Colonic mucosa (tissue), 4 donors: ENCODE results near the gene PAOX. TPM values are rescaled to one million over a fixed set of nuclear protein-coding genes. Genes with fewer than 3 reads are reported as not detected.

Experiments
- DNase-seq: peaks from one replicate; pipeline ENCODE4 v3.0.0-alpha.2; 2020
- H3K27ac ChIP-seq: fragments of 200-600 bp; one replicate; pipeline ENCODE4 v1.8.0; 2021
- H3K27me3 ChIP-seq: fragments of 200-600 bp; one replicate; pipeline ENCODE4 v1.8.0; 2021
- H3K36me3 ChIP-seq: fragments of 200-600 bp; one replicate; pipeline ENCODE4 v1.8.0; 2021
- H3K4me1 ChIP-seq: fragments of 200-600 bp; one replicate; pipeline ENCODE4 v1.8.0; 2021; ENCODE audit warnings: mild to moderate bottlenecking
- H3K4me3 ChIP-seq: fragments of 200-600 bp; one replicate; pipeline ENCODE4 v1.8.0; 2021
- H3K9ac ChIP-seq, 2 donors: one replicate each; pipeline ENCODE4 v1.7.0; 2013; ENCODE audit warnings: control low read depth in 2 of 2, low read depth in 2 of 2, low read length in 2 of 2
- H3K9me3 ChIP-seq: fragments of 200-600 bp; one replicate; pipeline ENCODE4 v1.8.0; 2021
- intact Hi-C: fragments of 100-400 bp; cut with DNase I; formaldehyde crosslinking; loops from one replicate; pipeline ENCODE4 v1.14.1; 2022
- total RNA-seq, 2 donors: library from RNA; stranded (reverse); fragmentation: NEBNext Ultra II Directional in 1 of 2; extraction: Animal tissue kit (Norgen Biotek cat#: 25700) in 1 of 2; gene quantifications; one replicate each; pipeline ENCODE4 v1.2.1, GENCODE V29; 2021
- TF ChIP-seq, protein P1 (sequence below): fragments of 200-600 bp; IDR thresholded peaks from one replicate; pipeline ENCODE4 v1.8.0; 2022; ENCODE audit warnings: antibody characterized with exemption, mild to moderate bottlenecking
- donor health status: healthy.
- donor health status: DM: no; HTN: no; CAD: no.
- donor health status: DM: no; HTN: no; CAD: no.

Gene PAOX
- total RNA-seq, 2 donors from 2014 or later, result 3.5 to 5.8 TPM

DNA sequence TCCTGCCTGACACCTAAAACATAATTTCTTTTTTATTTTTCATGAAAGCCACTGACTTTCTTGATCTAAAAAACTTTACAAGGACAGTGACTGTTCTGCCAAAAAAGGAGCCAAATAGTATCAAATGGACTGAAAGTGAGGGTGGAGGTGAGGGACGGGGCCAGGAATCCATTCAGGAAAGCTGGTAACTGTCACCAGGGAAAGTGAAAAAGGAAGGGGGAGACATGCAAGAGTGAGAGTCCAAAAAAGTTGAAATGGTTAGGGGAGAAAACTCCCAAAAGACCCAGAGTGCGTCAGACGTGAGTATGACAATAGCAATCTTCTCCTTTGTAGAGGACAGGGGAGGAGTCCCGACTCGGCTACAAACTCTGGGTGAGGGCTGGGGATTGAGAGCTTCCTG lies 34.8 kb upstream of the PAOX start:
- TF ChIP-seq, protein P1, sequence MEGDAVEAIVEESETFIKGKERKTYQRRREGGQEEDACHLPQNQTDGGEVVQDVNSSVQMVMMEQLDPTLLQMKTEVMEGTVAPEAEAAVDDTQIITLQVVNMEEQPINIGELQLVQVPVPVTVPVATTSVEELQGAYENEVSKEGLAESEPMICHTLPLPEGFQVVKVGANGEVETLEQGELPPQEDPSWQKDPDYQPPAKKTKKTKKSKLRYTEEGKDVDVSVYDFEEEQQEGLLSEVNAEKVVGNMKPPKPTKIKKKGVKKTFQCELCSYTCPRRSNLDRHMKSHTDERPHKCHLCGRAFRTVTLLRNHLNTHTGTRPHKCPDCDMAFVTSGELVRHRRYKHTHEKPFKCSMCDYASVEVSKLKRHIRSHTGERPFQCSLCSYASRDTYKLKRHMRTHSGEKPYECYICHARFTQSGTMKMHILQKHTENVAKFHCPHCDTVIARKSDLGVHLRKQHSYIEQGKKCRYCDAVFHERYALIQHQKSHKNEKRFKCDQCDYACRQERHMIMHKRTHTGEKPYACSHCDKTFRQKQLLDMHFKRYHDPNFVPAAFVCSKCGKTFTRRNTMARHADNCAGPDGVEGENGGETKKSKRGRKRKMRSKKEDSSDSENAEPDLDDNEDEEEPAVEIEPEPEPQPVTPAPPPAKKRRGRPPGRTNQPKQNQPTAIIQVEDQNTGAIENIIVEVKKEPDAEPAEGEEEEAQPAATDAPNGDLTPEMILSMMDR, result no peak
- intact Hi-C loops, result no loop called here
- no peak for DNase-seq

DNA sequence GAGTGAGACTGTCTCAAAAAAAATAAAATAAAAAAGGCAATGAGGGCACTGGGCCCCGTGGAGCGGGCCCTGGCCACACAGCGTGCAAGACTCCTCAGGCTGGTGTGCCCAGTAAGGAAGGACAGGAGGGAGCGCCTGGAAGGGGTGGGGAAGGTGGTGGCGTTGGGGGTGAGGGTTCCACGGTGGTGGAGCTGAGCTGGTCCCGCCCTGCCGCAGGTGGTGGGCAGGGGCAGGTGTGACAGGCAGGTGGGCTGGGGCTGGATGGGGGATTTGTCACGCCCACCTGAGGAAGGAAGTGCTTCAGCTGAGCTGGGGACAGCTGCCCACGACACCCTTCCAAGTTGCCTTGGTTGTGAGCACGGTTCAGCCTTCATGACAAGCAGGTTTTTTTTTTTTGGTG lies 32.6 kb upstream of the PAOX start:
- Histone ChIP-seq H3K9ac (no peak overlapping the region), H3K9me3 (no peaks in the 10 kb centered on the region), H3K27me3 (no peaks in the 10 kb centered on the region), H3K36me3 (no peaks in the 10 kb centered on the region), H3K4me3 (no peak overlapping the region), H3K27ac (no peak overlapping the region), H3K4me1 (no peaks in the 10 kb centered on the region)
- TF ChIP-seq, protein P1, result no peak
- intact Hi-C loops, result no loop called here
- no peak for DNase-seq

More for the DNA sequence above, 34.8 kb upstream of the PAOX start:
- H3K27me3 ChIP-seq, result no peaks in the 10 kb centered on the region
- no peak overlapping the region for H3K4me3 ChIP-seq
- no peaks in the 10 kb centered on the region for H3K4me1 ChIP-seq
- no peaks in the 10 kb centered on the region for H3K36me3 ChIP-seq
- H3K9me3 ChIP-seq, result no peaks in the 10 kb centered on the region
- H3K9ac ChIP-seq, result no peak overlapping the region
- H3K27ac ChIP-seq, result no peak overlapping the region

DNA sequence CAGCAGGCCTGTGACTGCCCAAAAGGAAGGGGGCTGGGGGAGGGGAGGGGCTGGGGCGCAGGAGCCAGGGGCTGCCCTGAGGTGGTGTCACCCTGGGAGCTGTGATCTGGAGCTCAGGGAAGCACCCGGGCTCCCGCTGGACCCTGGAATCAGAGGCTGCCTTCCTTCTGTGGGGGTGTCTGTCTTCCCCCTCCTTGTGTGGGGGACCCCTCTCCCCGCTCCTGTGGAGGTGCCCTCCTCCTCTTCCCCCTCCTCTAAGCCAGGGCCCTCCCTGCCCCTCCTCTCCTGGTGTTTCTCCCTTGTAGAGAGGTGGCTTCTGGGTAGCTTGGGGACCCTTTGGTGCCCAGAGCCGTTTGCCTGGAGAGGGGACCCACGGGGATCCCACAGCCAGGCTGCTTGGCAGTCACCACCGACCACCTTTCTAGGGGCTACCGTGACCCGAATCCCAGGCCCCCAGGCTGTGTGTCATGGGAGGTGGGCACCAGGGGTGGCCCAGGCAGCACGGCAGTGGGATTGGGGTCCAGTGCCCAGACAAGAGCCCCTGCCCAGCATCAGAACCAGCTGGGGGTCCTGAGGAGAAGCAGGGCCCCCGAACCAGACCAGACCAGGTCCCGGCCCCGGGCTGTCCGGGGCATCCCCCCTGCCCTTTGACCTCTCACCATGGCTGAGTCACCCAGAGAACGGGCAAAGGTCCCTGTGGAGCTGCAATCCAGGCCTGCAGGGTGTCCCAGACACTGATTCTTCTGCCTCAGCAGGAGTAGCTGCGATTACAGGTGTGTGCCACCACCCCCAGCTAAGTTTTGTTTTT lies 31.1 kb upstream of the PAOX start:
- peak; percentile 65 for DNase-seq
- intact Hi-C loops, result no loop called here
- H3K27me3 ChIP-seq, result no peaks in the 10 kb centered on the region
- H3K36me3 ChIP-seq, result no peaks in the 10 kb centered on the region
- H3K4me1 ChIP-seq, result no peaks in the 10 kb centered on the region
- TF ChIP-seq, protein P1, result no peak
- no peaks in the 10 kb centered on the region for H3K9me3 ChIP-seq
- H3K9ac ChIP-seq, result peak overlapping the region; percentile 48 to 50
- no peak overlapping the region for H3K27ac ChIP-seq
- H3K4me3 ChIP-seq, result no peak overlapping the region

DNA sequence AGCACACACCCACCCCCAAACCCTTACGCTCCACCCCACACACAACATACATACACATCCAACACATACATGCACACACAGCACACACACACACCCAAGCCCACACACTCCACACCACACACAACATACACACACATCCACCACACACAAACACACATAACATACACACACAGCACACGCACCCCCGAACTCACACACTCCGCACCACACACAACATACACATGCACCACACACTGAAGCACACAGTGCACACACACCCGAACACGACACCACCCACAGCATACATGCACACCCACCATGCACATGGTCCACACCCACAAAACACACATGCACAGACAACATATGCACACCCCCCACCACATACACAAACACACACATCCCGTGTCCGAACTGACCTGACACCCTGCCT lies 29.9 kb upstream of the PAOX start:
- no peaks in the 10 kb centered on the region for H3K4me1 ChIP-seq
- H3K9ac ChIP-seq, result no peak overlapping the region
- H3K27ac ChIP-seq, result no peak overlapping the region
- TF ChIP-seq, protein P1, result no peak
- no peaks in the 10 kb centered on the region for H3K9me3 ChIP-seq
- H3K36me3 ChIP-seq, result no peaks in the 10 kb centered on the region
- intact Hi-C loops, result no loop called here
- no peaks in the 10 kb centered on the region for H3K27me3 ChIP-seq
- no peak overlapping the region for H3K4me3 ChIP-seq
- no peak for DNase-seq

DNA sequence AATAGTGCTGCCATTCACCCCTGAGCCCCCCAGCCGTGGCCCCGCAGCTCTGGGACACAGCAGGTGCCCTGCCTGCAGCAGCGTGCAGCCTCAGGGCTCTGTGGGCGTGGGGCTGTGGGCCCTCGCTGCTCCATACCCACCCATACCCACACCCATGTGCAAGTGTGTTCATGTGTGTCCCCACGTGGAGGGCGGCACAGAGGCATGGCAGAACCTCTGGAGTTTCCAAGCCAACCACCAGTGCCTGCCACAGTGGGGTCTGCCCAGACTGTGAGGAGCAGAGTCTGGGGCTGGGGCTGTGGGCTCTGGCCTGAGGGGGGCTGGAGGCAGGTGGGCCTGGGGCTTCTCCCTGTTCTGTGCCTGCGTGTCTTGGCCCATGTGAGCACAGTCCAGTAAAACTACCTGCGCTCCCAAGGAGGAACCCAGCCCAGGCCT lies 29.5 kb upstream of the PAOX start:
- H3K27me3 ChIP-seq, result no peaks in the 10 kb centered on the region

More for the DNA sequence above, 29.5 kb upstream of the PAOX start:
- H3K4me3 ChIP-seq, result no peak overlapping the region
- H3K4me1 ChIP-seq, result no peaks in the 10 kb centered on the region
- no peaks in the 10 kb centered on the region for H3K36me3 ChIP-seq
- H3K9ac ChIP-seq, result no peak overlapping the region
- DNase-seq, result no peak
- no peak overlapping the region for H3K27ac ChIP-seq
- TF ChIP-seq, protein P1, result no peak
- H3K9me3 ChIP-seq, result no peaks in the 10 kb centered on the region
- intact Hi-C loops, result no loop called here
